GM23338 (cell line): Measurements from ENCODE around the gene KRTAP12-4. TPM values are rescaled to one million over a fixed set of nuclear protein-coding genes. Genes with fewer than 3 reads are reported as not detected.

Experiments used
- ATAC-seq: fragments of 200-7000 bp; cut with Tn5 transposase; 3 replicates; pipeline ENCODE4 v1.9.1; 2020
- DNase-seq: peaks from one replicate; pipeline ENCODE4 v3.0.0-alpha.2; 2015; ENCODE audit warnings: low spot score
- H2AFZ ChIP-seq: fragments of 200-600 bp; sonication (generic); 2 replicates; pipeline ENCODE4 v1.8.0; 2016; ENCODE audit warnings: antibody characterized with exemption, mild to moderate bottlenecking, moderate library complexity
- H3F3A ChIP-seq: fragments of 200-600 bp; sonication (generic); replicated peaks from 2 replicates; pipeline ENCODE4 v1.8.0; 2017; ENCODE audit warnings: antibody characterized with exemption, mixed run types, low read depth
- H3K27ac ChIP-seq: fragments of 200-600 bp; sonication (generic); 2 replicates; pipeline ENCODE4 v1.6.1; 2016; ENCODE audit warnings: low read depth
- H3K27me3 ChIP-seq: fragments of 200-600 bp; sonication (generic); 2 replicates; pipeline ENCODE4 v1.8.0; 2016; ENCODE audit warnings: mild to moderate bottlenecking, mixed run types, moderate library complexity; ENCODE audit not compliant: insufficient read depth
- H3K36me3 ChIP-seq: fragments of 200-600 bp; sonication (generic); 2 replicates; pipeline ENCODE4 v1.8.0; 2016; ENCODE audit warnings: mild to moderate bottlenecking; ENCODE audit not compliant: insufficient read depth
- H3K4me1 ChIP-seq: fragments of 200-600 bp; sonication (generic); 2 replicates; pipeline ENCODE4 v1.8.0; 2016; ENCODE audit warnings: mild to moderate bottlenecking, moderate library complexity; ENCODE audit not compliant: insufficient read depth
- H3K4me2 ChIP-seq: fragments of 200-600 bp; sonication (generic); 2 replicates; pipeline ENCODE4 v1.7.1; 2017; ENCODE audit warnings: mixed run types
- H3K4me3 ChIP-seq: fragments of 200-600 bp; sonication (generic); 2 replicates; pipeline ENCODE4 v1.6.1; 2016; ENCODE audit warnings: mixed run types
- H3K79me2 ChIP-seq: fragments of 200-600 bp; sonication (generic); replicated peaks from 2 replicates; pipeline ENCODE4 v1.8.0; 2017; ENCODE audit warnings: mild to moderate bottlenecking; ENCODE audit not compliant: insufficient read depth
- H3K9me2 ChIP-seq: fragments of 200-600 bp; sonication (generic); 2 replicates; pipeline ENCODE4 v1.8.0; 2017; ENCODE audit not compliant: insufficient read depth
- H4K20me1 ChIP-seq: fragments of 200-600 bp; sonication (generic); replicated peaks from 2 replicates; pipeline ENCODE4 v1.8.0; 2017; ENCODE audit warnings: mild to moderate bottlenecking; ENCODE audit not compliant: insufficient read depth
- H3K27ac Mint-ChIP-seq: 2 replicates; pipeline ENCODE4 v1.8.0; 2020; ENCODE audit warnings: inconsistent platforms, mild to moderate bottlenecking, moderate library complexity, mixed read lengths
- H3K27me3 Mint-ChIP-seq: 3 replicates; pipeline ENCODE4 v1.8.0; 2022; ENCODE audit warnings: low read depth, mild to moderate bottlenecking, moderate library complexity, mixed read lengths, inconsistent platforms; ENCODE audit not compliant: insufficient read depth, poor library complexity
- H3K36me3 Mint-ChIP-seq: 3 replicates; pipeline ENCODE4 v1.8.0; 2021; ENCODE audit warnings: low read depth, mild to moderate bottlenecking, inconsistent platforms, moderate library complexity, mixed read lengths
- H3K4me1 Mint-ChIP-seq: 3 replicates; pipeline ENCODE4 v1.8.0; 2020; ENCODE audit warnings: mild to moderate bottlenecking, inconsistent platforms, mixed read lengths
- H3K4me3 Mint-ChIP-seq: 3 replicates; pipeline ENCODE4 v1.8.0; 2021; ENCODE audit warnings: moderate library complexity, mild to moderate bottlenecking, inconsistent platforms, mixed read lengths
- H3K9me3 Mint-ChIP-seq: 3 replicates; pipeline ENCODE4 v1.8.0; 2020; ENCODE audit warnings: moderate library complexity, mild to moderate bottlenecking, inconsistent platforms, mixed read lengths
- CREB1 ChIP-seq: fragments of 250-450 bp; sonication (Bioruptor Pico); IDR thresholded peaks from 2 replicates; pipeline ENCODE4 v1.5.0; 2020; ENCODE audit warnings: low read depth, mild to moderate bottlenecking, moderate library complexity
- EZH2 ChIP-seq: fragments of 200-600 bp; sonication (generic); IDR thresholded peaks from one replicate; pipeline ENCODE4 v1.8.0; 2017; ENCODE audit warnings: antibody characterized with exemption, mild to moderate bottlenecking, low read depth; ENCODE audit not compliant: unreplicated experiment
- EZH2phosphoT487 ChIP-seq: fragments of 200-600 bp; sonication (generic); IDR thresholded peaks from one replicate; pipeline ENCODE4 v1.8.1; 2018; ENCODE audit warnings: antibody characterized with exemption; ENCODE audit not compliant: unreplicated experiment
- JUNB ChIP-seq: IDR thresholded peaks from one replicate; pipeline ENCODE4 v1.6.1; 2016; ENCODE audit warnings: antibody characterized with exemption; ENCODE audit not compliant: unreplicated experiment
- NANOG ChIP-seq: IDR thresholded peaks from 2 replicates; pipeline ENCODE4 v1.6.1; 2016; ENCODE audit warnings: antibody characterized with exemption, borderline replicate concordance
- POLR2AphosphoS5 ChIP-seq: IDR thresholded peaks from 2 replicates; pipeline ENCODE4 v1.6.1; 2016; ENCODE audit warnings: antibody characterized with exemption, low read depth
- STAT1 ChIP-seq: IDR thresholded peaks from one replicate; pipeline ENCODE4 v1.6.1; 2016; ENCODE audit warnings: antibody characterized with exemption; ENCODE audit not compliant: unreplicated experiment
- ZNF114 ChIP-seq: fragments of 250-450 bp; sonication (Bioruptor Pico); IDR thresholded peaks from 2 replicates; pipeline ENCODE4 v1.5.0; 2020; ENCODE audit warnings: mild to moderate bottlenecking, moderate library complexity
- ZNF331 ChIP-seq: fragments of 250-450 bp; sonication (Bioruptor Pico); IDR thresholded peaks from 2 replicates; pipeline ENCODE4 v1.5.0; 2020; ENCODE audit warnings: low read depth, mild to moderate bottlenecking, moderate library complexity
- polyA plus RNA-seq: library from polyadenylated mRNA; unstranded; fragments of >200 nt; fragmentation: Nextera tagmentation; extraction: Ambion mirVana; gene quantifications from 2 replicates; pipeline ENCODE4 v1.2.1, GENCODE V29; 2016
- total RNA-seq: library from RNA; depleted of rRNA; stranded (reverse); fragments of >200 nt; shearing (Covaris generic); gene quantifications from 2 replicates; pipeline ENCODE4 v1.2.3, GENCODE V29; 2014
- TF ChIP-seq, protein P1 (sequence below): IDR thresholded peaks from one replicate; pipeline ENCODE4 v1.6.1; 2018; ENCODE audit warnings: antibody characterized with exemption; ENCODE audit not compliant: unreplicated experiment
- TF ChIP-seq, protein P2 (sequence below): IDR thresholded peaks from 2 replicates; pipeline ENCODE4 v1.6.1; 2016; ENCODE audit warnings: antibody characterized with exemption
- TF ChIP-seq, protein P3 (sequence below), 2 experiments: fragments of 200-600 bp in 1 of 2; sonication (generic) in 1 of 2; conservative IDR thresholded peaks; 2 replicates each; pipeline versions ENCODE4 v1.5.1 to v1.6.1; 2016 to 2017; ENCODE audit warnings: antibody characterized with exemption in 2 of 2, low read depth in 2 of 2, mild to moderate bottlenecking in 2 of 2, moderate library complexity in 1 of 2
- TF ChIP-seq, protein P4 (sequence below): fragments of 250-450 bp; sonication (Bioruptor Pico); IDR thresholded peaks from 2 replicates; pipeline ENCODE4 v1.5.0; 2020; ENCODE audit warnings: mild to moderate bottlenecking, moderate library complexity

The KRTAP12-4 gene
- total and polyA plus RNA-seq, 2 experiments from 2014 or later = not detected

DNA sequence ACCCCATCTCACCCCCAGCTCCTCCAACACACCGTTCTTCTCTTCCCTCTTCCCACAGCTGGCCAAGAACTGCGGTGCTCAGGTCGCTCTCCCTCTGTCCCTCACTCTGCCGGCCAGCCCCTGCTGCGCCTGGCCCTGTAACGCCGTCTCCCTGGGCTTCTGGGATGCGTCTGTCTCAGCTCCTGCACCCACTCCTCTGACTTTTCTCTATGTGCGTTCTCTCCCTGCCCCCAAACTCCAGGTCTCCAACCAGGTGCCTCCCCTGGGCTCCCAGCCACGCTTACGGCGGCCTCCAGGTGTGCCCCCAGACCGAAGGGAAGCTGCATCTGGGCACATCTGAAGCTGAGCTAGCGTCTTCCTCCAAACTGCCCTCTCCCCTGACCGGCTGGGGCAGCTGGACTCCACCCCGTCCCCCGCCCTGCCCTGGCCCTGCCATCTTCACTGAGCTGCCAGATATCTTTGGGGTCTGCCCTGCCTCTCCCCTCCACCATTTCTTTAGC, 45.1 kb upstream of the KRTAP12-4 start:
- TF ChIP-seq, protein P1, sequence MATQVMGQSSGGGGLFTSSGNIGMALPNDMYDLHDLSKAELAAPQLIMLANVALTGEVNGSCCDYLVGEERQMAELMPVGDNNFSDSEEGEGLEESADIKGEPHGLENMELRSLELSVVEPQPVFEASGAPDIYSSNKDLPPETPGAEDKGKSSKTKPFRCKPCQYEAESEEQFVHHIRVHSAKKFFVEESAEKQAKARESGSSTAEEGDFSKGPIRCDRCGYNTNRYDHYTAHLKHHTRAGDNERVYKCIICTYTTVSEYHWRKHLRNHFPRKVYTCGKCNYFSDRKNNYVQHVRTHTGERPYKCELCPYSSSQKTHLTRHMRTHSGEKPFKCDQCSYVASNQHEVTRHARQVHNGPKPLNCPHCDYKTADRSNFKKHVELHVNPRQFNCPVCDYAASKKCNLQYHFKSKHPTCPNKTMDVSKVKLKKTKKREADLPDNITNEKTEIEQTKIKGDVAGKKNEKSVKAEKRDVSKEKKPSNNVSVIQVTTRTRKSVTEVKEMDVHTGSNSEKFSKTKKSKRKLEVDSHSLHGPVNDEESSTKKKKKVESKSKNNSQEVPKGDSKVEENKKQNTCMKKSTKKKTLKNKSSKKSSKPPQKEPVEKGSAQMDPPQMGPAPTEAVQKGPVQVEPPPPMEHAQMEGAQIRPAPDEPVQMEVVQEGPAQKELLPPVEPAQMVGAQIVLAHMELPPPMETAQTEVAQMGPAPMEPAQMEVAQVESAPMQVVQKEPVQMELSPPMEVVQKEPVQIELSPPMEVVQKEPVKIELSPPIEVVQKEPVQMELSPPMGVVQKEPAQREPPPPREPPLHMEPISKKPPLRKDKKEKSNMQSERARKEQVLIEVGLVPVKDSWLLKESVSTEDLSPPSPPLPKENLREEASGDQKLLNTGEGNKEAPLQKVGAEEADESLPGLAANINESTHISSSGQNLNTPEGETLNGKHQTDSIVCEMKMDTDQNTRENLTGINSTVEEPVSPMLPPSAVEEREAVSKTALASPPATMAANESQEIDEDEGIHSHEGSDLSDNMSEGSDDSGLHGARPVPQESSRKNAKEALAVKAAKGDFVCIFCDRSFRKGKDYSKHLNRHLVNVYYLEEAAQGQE = no peak
- TF ChIP-seq, protein P2, sequence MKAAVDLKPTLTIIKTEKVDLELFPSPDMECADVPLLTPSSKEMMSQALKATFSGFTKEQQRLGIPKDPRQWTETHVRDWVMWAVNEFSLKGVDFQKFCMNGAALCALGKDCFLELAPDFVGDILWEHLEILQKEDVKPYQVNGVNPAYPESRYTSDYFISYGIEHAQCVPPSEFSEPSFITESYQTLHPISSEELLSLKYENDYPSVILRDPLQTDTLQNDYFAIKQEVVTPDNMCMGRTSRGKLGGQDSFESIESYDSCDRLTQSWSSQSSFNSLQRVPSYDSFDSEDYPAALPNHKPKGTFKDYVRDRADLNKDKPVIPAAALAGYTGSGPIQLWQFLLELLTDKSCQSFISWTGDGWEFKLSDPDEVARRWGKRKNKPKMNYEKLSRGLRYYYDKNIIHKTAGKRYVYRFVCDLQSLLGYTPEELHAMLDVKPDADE = no peak
- TF ChIP-seq ZNF331 (CRISPR knock-in tag) = no peak
- TF ChIP-seq EZH2 = no peak
- TF ChIP-seq ZNF114 (CRISPR knock-in tag) = no peak
- TF ChIP-seq STAT1 = no peak
- no peak for TF ChIP-seq JUNB
- TF ChIP-seq EZH2phosphoT487 = no peak
- TF ChIP-seq, protein P3, sequence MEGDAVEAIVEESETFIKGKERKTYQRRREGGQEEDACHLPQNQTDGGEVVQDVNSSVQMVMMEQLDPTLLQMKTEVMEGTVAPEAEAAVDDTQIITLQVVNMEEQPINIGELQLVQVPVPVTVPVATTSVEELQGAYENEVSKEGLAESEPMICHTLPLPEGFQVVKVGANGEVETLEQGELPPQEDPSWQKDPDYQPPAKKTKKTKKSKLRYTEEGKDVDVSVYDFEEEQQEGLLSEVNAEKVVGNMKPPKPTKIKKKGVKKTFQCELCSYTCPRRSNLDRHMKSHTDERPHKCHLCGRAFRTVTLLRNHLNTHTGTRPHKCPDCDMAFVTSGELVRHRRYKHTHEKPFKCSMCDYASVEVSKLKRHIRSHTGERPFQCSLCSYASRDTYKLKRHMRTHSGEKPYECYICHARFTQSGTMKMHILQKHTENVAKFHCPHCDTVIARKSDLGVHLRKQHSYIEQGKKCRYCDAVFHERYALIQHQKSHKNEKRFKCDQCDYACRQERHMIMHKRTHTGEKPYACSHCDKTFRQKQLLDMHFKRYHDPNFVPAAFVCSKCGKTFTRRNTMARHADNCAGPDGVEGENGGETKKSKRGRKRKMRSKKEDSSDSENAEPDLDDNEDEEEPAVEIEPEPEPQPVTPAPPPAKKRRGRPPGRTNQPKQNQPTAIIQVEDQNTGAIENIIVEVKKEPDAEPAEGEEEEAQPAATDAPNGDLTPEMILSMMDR (conservative IDR thresholded peaks at IDR 0.05; ENCODE audit: low read depth in 2 of 2) = no peak
- no peak for TF ChIP-seq CREB1
- no peak for TF ChIP-seq POLR2AphosphoS5
- TF ChIP-seq NANOG = no peak
- TF ChIP-seq, protein P4, sequence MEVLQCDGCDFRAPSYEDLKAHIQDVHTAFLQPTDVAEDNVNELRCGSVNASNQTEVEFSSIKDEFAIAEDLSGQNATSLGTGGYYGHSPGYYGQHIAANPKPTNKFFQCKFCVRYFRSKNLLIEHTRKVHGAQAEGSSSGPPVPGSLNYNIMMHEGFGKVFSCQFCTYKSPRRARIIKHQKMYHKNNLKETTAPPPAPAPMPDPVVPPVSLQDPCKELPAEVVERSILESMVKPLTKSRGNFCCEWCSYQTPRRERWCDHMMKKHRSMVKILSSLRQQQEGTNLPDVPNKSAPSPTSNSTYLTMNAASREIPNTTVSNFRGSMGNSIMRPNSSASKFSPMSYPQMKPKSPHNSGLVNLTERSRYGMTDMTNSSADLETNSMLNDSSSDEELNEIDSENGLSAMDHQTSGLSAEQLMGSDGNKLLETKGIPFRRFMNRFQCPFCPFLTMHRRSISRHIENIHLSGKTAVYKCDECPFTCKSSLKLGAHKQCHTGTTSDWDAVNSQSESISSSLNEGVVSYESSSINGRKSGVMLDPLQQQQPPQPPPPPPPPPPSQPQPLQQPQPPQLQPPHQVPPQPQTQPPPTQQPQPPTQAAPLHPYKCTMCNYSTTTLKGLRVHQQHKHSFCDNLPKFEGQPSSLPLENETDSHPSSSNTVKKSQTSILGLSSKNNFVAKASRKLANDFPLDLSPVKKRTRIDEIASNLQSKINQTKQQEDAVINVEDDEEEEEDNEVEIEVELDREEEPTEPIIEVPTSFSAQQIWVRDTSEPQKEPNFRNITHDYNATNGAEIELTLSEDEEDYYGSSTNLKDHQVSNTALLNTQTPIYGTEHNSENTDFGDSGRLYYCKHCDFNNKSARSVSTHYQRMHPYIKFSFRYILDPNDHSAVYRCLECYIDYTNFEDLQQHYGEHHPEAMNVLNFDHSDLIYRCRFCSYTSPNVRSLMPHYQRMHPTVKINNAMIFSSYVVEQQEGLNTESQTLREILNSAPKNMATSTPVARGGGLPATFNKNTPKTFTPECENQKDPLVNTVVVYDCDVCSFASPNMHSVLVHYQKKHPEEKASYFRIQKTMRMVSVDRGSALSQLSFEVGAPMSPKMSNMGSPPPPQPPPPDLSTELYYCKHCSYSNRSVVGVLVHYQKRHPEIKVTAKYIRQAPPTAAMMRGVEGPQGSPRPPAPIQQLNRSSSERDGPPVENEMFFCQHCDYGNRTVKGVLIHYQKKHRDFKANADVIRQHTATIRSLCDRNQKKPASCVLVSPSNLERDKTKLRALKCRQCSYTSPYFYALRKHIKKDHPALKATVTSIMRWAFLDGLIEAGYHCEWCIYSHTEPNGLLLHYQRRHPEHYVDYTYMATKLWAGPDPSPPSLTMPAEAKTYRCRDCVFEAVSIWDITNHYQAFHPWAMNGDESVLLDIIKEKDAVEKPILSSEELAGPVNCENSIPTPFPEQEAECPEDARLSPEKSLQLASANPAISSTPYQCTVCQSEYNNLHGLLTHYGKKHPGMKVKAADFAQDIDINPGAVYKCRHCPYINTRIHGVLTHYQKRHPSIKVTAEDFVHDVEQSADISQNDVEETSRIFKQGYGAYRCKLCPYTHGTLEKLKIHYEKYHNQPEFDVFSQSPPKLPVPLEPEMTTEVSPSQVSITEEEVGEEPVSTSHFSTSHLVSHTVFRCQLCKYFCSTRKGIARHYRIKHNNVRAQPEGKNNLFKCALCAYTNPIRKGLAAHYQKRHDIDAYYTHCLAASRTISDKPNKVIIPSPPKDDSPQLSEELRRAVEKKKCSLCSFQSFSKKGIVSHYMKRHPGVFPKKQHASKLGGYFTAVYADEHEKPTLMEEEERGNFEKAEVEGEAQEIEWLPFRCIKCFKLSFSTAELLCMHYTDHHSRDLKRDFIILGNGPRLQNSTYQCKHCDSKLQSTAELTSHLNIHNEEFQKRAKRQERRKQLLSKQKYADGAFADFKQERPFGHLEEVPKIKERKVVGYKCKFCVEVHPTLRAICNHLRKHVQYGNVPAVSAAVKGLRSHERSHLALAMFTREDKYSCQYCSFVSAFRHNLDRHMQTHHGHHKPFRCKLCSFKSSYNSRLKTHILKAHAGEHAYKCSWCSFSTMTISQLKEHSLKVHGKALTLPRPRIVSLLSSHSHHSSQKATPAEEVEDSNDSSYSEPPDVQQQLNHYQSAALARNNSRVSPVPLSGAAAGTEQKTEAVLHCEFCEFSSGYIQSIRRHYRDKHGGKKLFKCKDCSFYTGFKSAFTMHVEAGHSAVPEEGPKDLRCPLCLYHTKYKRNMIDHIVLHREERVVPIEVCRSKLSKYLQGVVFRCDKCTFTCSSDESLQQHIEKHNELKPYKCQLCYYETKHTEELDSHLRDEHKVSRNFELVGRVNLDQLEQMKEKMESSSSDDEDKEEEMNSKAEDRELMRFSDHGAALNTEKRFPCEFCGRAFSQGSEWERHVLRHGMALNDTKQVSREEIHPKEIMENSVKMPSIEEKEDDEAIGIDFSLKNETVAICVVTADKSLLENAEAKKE (CRISPR knock-in tag) = no peak
- Histone ChIP-seq H3K4me2 (no peak overlapping the region), H3K27ac (no peak overlapping the region), H3F3A (no peaks in the 10 kb centered on the region), H3K9me2 (no peaks in the 10 kb centered on the region), H3K36me3 (no peaks in the 10 kb centered on the region), H3K27me3 (peaks cover 5% of the 10 kb centered on the region; the same call in 1 of the 2 replicates), H3K79me2 (no peaks in the 10 kb centered on the region), H3K4me1 (peaks cover 40% of the 10 kb centered on the region), H3K4me3 (no peak overlapping the region), H4K20me1 (no peaks in the 10 kb centered on the region), H2AFZ (peak overlapping the region; percentile 43; the same call in 1 of the 2 replicates)
- Mint-ChIP-seq H3K27me3 (peaks cover 25% of the 10 kb centered on the region), H3K4me1 (peaks cover 76% of the 10 kb centered on the region), H3K36me3 (no peaks in the 10 kb centered on the region), H3K4me3 (no peak overlapping the region; the same call in 2 of the 3 replicates), H3K27ac (0 out of 2 replicates have a peak overlapping the region, but pooled peaks have one; percentile 23), H3K9me3 (peaks cover 2% of the 10 kb centered on the region; the same call in 1 of the 3 replicates)
- ATAC-seq (no peak; the same call in 2 of the 3 replicates), DNase-seq (no peak)
